H1 (cell line): ENCODE data around the gene FARS2. TPM values are rescaled to one million over a fixed set of nuclear protein-coding genes. Genes with fewer than 3 reads are reported as not detected.

Source experiments
- CTCF ChIA-PET: fragments of 300-600 bp; sonication (Branson Sonifier 250); formaldehyde crosslinking; loops from one replicate; lab custom pipeline; 2021; ENCODE audit not compliant: partially characterized antibody; lab: Charles Lee
- POLR2A ChIA-PET: fragments of 300-600 bp; sonication (Branson Sonifier 250); formaldehyde crosslinking; loops from one replicate; lab custom pipeline; 2021; ENCODE audit warnings: inconsistent platforms; ENCODE audit not compliant: partially characterized antibody; lab: Charles Lee
- DNase-seq, 2 experiments: peaks; one replicate each; pipeline versions ENCODE4 v3.0.0 to v3.0.0-alpha.2; 2010 to 2022; ENCODE audit warnings: low spot score in 2 of 2, low read depth in 1 of 2, mixed read lengths in 1 of 2
- FAIRE-seq: peaks from 2 replicates; lab custom pipeline; 2011; peaks lifted over from hg19 to GRCh38; lab: Jason Lieb, UNC
- H2AFZ ChIP-seq: 2 replicates; pipeline ENCODE4 v1.8.1; 2012; ENCODE audit warnings: low read length, inconsistent platforms
- H2AK5ac ChIP-seq: 2 replicates; pipeline ENCODE4 v1.6.1; 2013; ENCODE audit warnings: low read depth, low read length
- H2BK120ac ChIP-seq: replicated peaks from 2 replicates; pipeline ENCODE3; 2013; ENCODE audit warnings: low read depth, low read length, inconsistent platforms
- H2BK12ac ChIP-seq: 2 replicates; pipeline ENCODE4 v1.6.1; 2013; ENCODE audit warnings: low read depth, low read length
- H2BK15ac ChIP-seq: 2 replicates; pipeline ENCODE4 v1.6.1; 2013; ENCODE audit warnings: low read length
- H2BK20ac ChIP-seq: 2 replicates; pipeline ENCODE4 v1.6.1; 2013; ENCODE audit warnings: low read length
- H2BK5ac ChIP-seq: 2 replicates; pipeline ENCODE4 v1.6.1; 2013; ENCODE audit warnings: low read depth, low read length
- H3K14ac ChIP-seq: 2 replicates; pipeline ENCODE4 v1.6.1; 2013; ENCODE audit warnings: inconsistent platforms; ENCODE audit not compliant: insufficient read length
- H3K18ac ChIP-seq: 2 replicates; pipeline ENCODE4 v1.6.1; 2013; ENCODE audit warnings: low read length; ENCODE audit errors: extremely low read depth
- H3K23ac ChIP-seq: 2 replicates; pipeline ENCODE4 v1.6.1; 2013; ENCODE audit warnings: inconsistent platforms; ENCODE audit not compliant: insufficient read length
- H3K23me2 ChIP-seq: 2 replicates; pipeline ENCODE4 v1.6.1; 2013; ENCODE audit warnings: low read depth, low read length
- H3K27ac ChIP-seq: 2 replicates; pipeline ENCODE4 v1.6.1; 2011; ENCODE audit warnings: low read depth, low read length, inconsistent platforms
- H3K27me3 ChIP-seq, 4 experiments: replicated peaks in 1 of 4; 1 replicate in 1 of 4; 2 replicates in 3 of 4; pipeline versions ENCODE4 v1.6.1 to v1.8.1; 2011 to 2013; ENCODE audit warnings: low read length in 3 of 4, mild to moderate bottlenecking in 3 of 4, inconsistent platforms in 2 of 4, mixed read lengths in 2 of 4, moderate library complexity in 1 of 4; ENCODE audit not compliant: control insufficient read depth in 3 of 4, insufficient read depth in 3 of 4; ENCODE audit errors: extremely low read depth in 1 of 4
- H3K36me3 ChIP-seq, 4 experiments: 2 replicates each; pipeline versions ENCODE4 v1.6.1 to v1.8.1; 2011 to 2013; ENCODE audit warnings: mild to moderate bottlenecking in 4 of 4, low read length in 3 of 4, moderate library complexity in 2 of 4, control low read depth in 1 of 4, inconsistent platforms in 1 of 4; ENCODE audit not compliant: insufficient read depth in 4 of 4, control insufficient read depth in 2 of 4
- H3K4ac ChIP-seq: replicated peaks from 2 replicates; pipeline ENCODE3; 2013; ENCODE audit warnings: low read length, low read depth, mixed read lengths, inconsistent platforms; ENCODE audit not compliant: insufficient read length
- H3K4me1 ChIP-seq, 4 experiments: replicated peaks in 1 of 4; 1 replicate in 1 of 4; 2 replicates in 3 of 4; pipeline versions ENCODE4 v1.6.1 to v1.8.1; 2011 to 2013; ENCODE audit warnings: low read length in 3 of 4, inconsistent platforms in 2 of 4, mixed read lengths in 1 of 4; ENCODE audit not compliant: insufficient read depth in 4 of 4, control insufficient read depth in 3 of 4
- H3K4me2 ChIP-seq, 2 experiments: 2 replicates each; pipeline versions ENCODE4 v1.6.1 to v1.8.1; 2011 to 2013; ENCODE audit warnings: low read depth in 2 of 2, low read length in 2 of 2, control low read depth in 1 of 2, inconsistent platforms in 1 of 2, mild to moderate bottlenecking in 1 of 2; ENCODE audit not compliant: insufficient read depth in 1 of 2
- H3K4me3 ChIP-seq, 4 experiments: fragments of 200-600, 300-600 bp in 1 of 4; sonication (generic), shearing (Covaris generic), sonication (Bioruptor Twin) in 1 of 4; 2 replicates each; pipeline versions ENCODE4 v1.5.1 to v1.8.1; 2011 to 2016; ENCODE audit warnings: low read length in 4 of 4, low read depth in 3 of 4, control low read depth in 2 of 4, inconsistent platforms in 2 of 4, mild to moderate bottlenecking in 2 of 4, mixed read lengths in 1 of 4, moderate library complexity in 1 of 4; ENCODE audit not compliant: insufficient read depth in 2 of 4; ENCODE audit errors: extremely low read depth in 1 of 4
- H3K56ac ChIP-seq: replicated peaks from 2 replicates; pipeline ENCODE3; 2013; ENCODE audit warnings: low read depth, mild to moderate bottlenecking, mixed read lengths, low read length, inconsistent platforms; ENCODE audit not compliant: insufficient read length
- H3K79me1 ChIP-seq: 2 replicates; pipeline ENCODE4 v1.6.1; 2013; ENCODE audit warnings: low read depth, low read length, control low read depth
- H3K79me2 ChIP-seq, 2 experiments: 2 replicates each; pipeline versions ENCODE4 v1.6.1 to v1.8.1; 2012 to 2013; ENCODE audit warnings: low read length in 2 of 2, mild to moderate bottlenecking in 2 of 2, inconsistent platforms in 1 of 2; ENCODE audit not compliant: insufficient read depth in 2 of 2, control insufficient read depth in 1 of 2
- H3K9ac ChIP-seq, 4 experiments: replicated peaks in 1 of 4; 1 replicate in 1 of 4; 2 replicates in 3 of 4; pipeline versions ENCODE4 v1.6.1 to v1.8.1; 2011 to 2013; ENCODE audit warnings: low read depth in 3 of 4, low read length in 3 of 4, control low read depth in 2 of 4, mild to moderate bottlenecking in 2 of 4, moderate library complexity in 2 of 4, inconsistent platforms in 1 of 4; ENCODE audit errors: extremely low read depth in 1 of 4
- H3K9me3 ChIP-seq, 2 experiments: 2 replicates each; pipeline versions ENCODE4 v1.6.1 to v1.8.1; 2012 to 2013; ENCODE audit warnings: mild to moderate bottlenecking in 2 of 2, moderate library complexity in 2 of 2, control low read depth in 1 of 2, inconsistent platforms in 1 of 2, low read depth in 1 of 2, low read length in 1 of 2, mixed read lengths in 1 of 2; ENCODE audit not compliant: insufficient read depth in 2 of 2
- H4K20me1 ChIP-seq, 2 experiments: replicated peaks in 1 of 2; 2 replicates each; pipeline versions ENCODE3 to v1.8.1; 2011 to 2013; ENCODE audit warnings: inconsistent platforms in 2 of 2, low read length in 2 of 2, mild to moderate bottlenecking in 1 of 2; ENCODE audit not compliant: insufficient read depth in 2 of 2, control insufficient read depth in 1 of 2
- H4K5ac ChIP-seq: 2 replicates; pipeline ENCODE4 v1.6.1; 2013; ENCODE audit warnings: low read length, low read depth, mixed read lengths, inconsistent platforms; ENCODE audit not compliant: insufficient read length
- H4K8ac ChIP-seq: 2 replicates; pipeline ENCODE4 v1.8.0; 2013; ENCODE audit warnings: mild to moderate bottlenecking, moderate library complexity, low read length, inconsistent platforms; ENCODE audit not compliant: insufficient read depth; ENCODE audit errors: extremely low read depth
- H4K91ac ChIP-seq: replicated peaks from 2 replicates; pipeline ENCODE3; 2013; ENCODE audit warnings: low read length, mixed read lengths, inconsistent platforms; ENCODE audit not compliant: insufficient read length
- CREB1 ChIP-seq: IDR thresholded peaks from 2 replicates; pipeline ENCODE4 v1.6.1; 2012; ENCODE audit warnings: inconsistent platforms
- GABPA ChIP-seq: IDR thresholded peaks from 2 replicates; pipeline ENCODE4 v1.6.1; 2011; ENCODE audit warnings: mild to moderate bottlenecking, low read length, moderate library complexity, borderline replicate concordance; ENCODE audit not compliant: insufficient read depth
- GTF2F1 ChIP-seq: IDR thresholded peaks from 2 replicates; pipeline ENCODE4 v1.6.1; 2012; ENCODE audit warnings: low read depth, low read length, improper control_type of control experiment, borderline replicate concordance
- MAFK ChIP-seq: IDR thresholded peaks from 2 replicates; pipeline ENCODE4 v1.6.1; 2012; ENCODE audit warnings: low read depth, mild to moderate bottlenecking, improper control_type of control experiment, low read length
- POU5F1 ChIP-seq: IDR thresholded peaks from 2 replicates; pipeline ENCODE4 v1.6.1; 2011; ENCODE audit warnings: low read depth, mild to moderate bottlenecking, low read length, moderate library complexity
- RNF2 ChIP-seq: fragments of 200-900, 300-1000 bp; sonication (generic); IDR thresholded peaks from 2 replicates; pipeline ENCODE4 v1.7.1; 2016; ENCODE audit warnings: borderline replicate concordance, low read depth, mild to moderate bottlenecking, antibody characterized with exemption, low read length; ENCODE audit not compliant: poor library complexity, severe bottlenecking; ENCODE audit errors: missing control alignments
- SIRT6 ChIP-seq: IDR thresholded peaks from one replicate; pipeline ENCODE4 v1.7.1; 2012; ENCODE audit warnings: low read length, inconsistent platforms
- SRF ChIP-seq: IDR thresholded peaks from 2 replicates; pipeline ENCODE4 v1.6.1; 2011; ENCODE audit warnings: mild to moderate bottlenecking, low read depth, low read length, moderate library complexity
- ZNF274 ChIP-seq: IDR thresholded peaks from 2 replicates; pipeline ENCODE4 v1.7.0; 2012; ENCODE audit warnings: low read length, borderline replicate concordance; ENCODE audit errors: extremely low read depth
- WGBS, 2 experiments: shearing (Covaris generic) in 1 of 2; methylation state at CpG; one replicate each; pipeline versions ENCODE4 v1.1.6 to v1.1.7; 2013 to 2015; ENCODE audit warnings: low lambda C conversion rate in 2 of 2, mixed read lengths in 2 of 2, inconsistent platforms in 1 of 2, low coverage in 1 of 2, missing lambda C conversion rate in 1 of 2; ENCODE audit not compliant: insufficient replicate concordance in 2 of 2, insufficient coverage in 1 of 2, insufficient read length in 1 of 2; ENCODE audit errors: extremely low coverage in 1 of 2, missing lambda C conversion rate in 1 of 2; 5-methylcytosine and 5-hydroxymethylcytosine counted together
- polyA plus RNA-seq, 7 experiments: library from polyadenylated mRNA; depleted of rRNA in 3 of 7; stranded (reverse) in 5 of 7; unstranded in 2 of 7; fragments of >200 nt in 5 of 7; fragments of 200-250 nt in 2 of 7; gene quantifications; 1 replicate in 5 of 7; 2 replicates in 1 of 7; 4 replicates in 1 of 7; pipeline versions ENCODE4 v1.2.1 to v1.2.3, GENCODE V29; 2011 to 2013; ENCODE audit warnings: missing spikeins in 2 of 7, mixed read lengths in 2 of 7
- total RNA-seq: library from RNA; stranded (reverse); fragmentation: NEBNext Ultra II Directional; extraction: Animal tissue kit (Norgen Biotek cat#: 25700); gene quantifications from 2 replicates; pipeline ENCODE4 v1.2.1, GENCODE V29; 2021
- TF ChIP-seq, protein P1 (sequence below), 3 experiments: IDR thresholded peaks; 1 replicate in 2 of 3; 2 replicates in 1 of 3; pipeline versions ENCODE4 v1.5.1 to v1.6.1; 2011; ENCODE audit warnings: low read length in 3 of 3, mild to moderate bottlenecking in 3 of 3, inconsistent platforms in 2 of 3, low read depth in 1 of 3, moderate library complexity in 1 of 3; ENCODE audit not compliant: insufficient read depth in 1 of 3; ENCODE audit errors: control extremely low read depth in 1 of 3
- TF ChIP-seq, protein P2 (sequence below): IDR thresholded peaks from 2 replicates; pipeline ENCODE4 v1.6.1; 2011; ENCODE audit warnings: low read length, improper control_type of control experiment

FARS2 gene
- total and polyA plus RNA-seq, 2 of the 8 experiments (the other 6 are each of a cell fraction or from before 2014, with no cell fraction given), result 11.7 to 14.4 TPM

DNA sequence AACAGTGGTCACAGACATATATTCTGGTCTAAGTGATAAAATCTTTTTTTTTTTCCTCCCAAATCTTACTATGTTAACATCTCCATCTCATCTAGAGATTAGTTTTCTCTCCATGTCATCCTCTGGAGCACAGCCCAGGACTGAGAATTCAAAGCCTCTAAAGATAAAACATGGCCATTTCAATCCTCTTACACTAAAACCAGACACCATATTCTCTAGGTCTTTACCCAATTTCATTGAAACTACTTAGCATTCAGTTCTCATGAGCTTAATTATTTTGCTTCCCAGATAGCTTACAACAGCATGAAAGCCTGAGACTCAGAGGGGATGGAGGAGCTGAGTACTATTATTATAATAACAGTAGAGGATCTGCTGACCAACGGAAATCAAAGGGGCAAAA, 92.7 kb downstream of the FARS2 start:
- Histone ChIP-seq H2AK5ac (no peak overlapping the region), H2BK15ac (no peak overlapping the region), H3K9ac (no peak overlapping the region), H2BK5ac (no peak overlapping the region), H3K4ac (no peak overlapping the region), H2BK120ac (no peak overlapping the region), H3K79me2 (no peaks in the 10 kb centered on the region), H2AFZ (no peak overlapping the region), H4K8ac (no peak overlapping the region), H4K91ac (no peak overlapping the region), H2BK20ac (no peak overlapping the region), H3K36me3 (no peaks in the 10 kb centered on the region; a peak in 1 of 8 replicates), H3K27me3 (no peaks in the 10 kb centered on the region), H3K23me2 (no peaks in the 10 kb centered on the region), H3K56ac (no peak overlapping the region), H3K18ac (no peak overlapping the region), H3K23ac (no peak overlapping the region), H4K5ac (no peak overlapping the region), H4K20me1 (peaks cover 0 to 3% of the 10 kb centered on the region in 2 experiments), H3K79me1 (no peaks in the 10 kb centered on the region), H3K4me2 (no peak overlapping the region), H3K14ac (no peak overlapping the region), H2BK12ac (no peak overlapping the region), H3K4me1 (no peaks in the 10 kb centered on the region), H3K9me3 (no peaks in the 10 kb centered on the region), H3K4me3 (no peak overlapping the region), H3K27ac (no peak overlapping the region)
- 82% methylated on average over 1 of the region's 1 CpG; no CpG with 5 or more reads in 1 of the 2 experiments for WGBS, 2 experiments
- FAIRE-seq (no peak), DNase-seq (no peak)
- ChIA-PET CTCF (interaction anchor here (0.7 to 1.0 kb wide), 2 partner anchors 27 to 1202 kb away, joined by 3 to 4 read pairs; no protein-coding TSS in a partner anchor), POLR2A (no interaction called here)
- TF ChIP-seq CREB1, result no peak
- TF ChIP-seq, protein P1, sequence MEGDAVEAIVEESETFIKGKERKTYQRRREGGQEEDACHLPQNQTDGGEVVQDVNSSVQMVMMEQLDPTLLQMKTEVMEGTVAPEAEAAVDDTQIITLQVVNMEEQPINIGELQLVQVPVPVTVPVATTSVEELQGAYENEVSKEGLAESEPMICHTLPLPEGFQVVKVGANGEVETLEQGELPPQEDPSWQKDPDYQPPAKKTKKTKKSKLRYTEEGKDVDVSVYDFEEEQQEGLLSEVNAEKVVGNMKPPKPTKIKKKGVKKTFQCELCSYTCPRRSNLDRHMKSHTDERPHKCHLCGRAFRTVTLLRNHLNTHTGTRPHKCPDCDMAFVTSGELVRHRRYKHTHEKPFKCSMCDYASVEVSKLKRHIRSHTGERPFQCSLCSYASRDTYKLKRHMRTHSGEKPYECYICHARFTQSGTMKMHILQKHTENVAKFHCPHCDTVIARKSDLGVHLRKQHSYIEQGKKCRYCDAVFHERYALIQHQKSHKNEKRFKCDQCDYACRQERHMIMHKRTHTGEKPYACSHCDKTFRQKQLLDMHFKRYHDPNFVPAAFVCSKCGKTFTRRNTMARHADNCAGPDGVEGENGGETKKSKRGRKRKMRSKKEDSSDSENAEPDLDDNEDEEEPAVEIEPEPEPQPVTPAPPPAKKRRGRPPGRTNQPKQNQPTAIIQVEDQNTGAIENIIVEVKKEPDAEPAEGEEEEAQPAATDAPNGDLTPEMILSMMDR (IDR thresholded peaks at IDR 0.05; ENCODE audit: control extremely low read depth in 1 of 3, insufficient read depth in 1 of 3, low read depth in 1 of 3, low read length in 3 of 3), result no peak
- TF ChIP-seq MAFK, result no peak
- no peak for TF ChIP-seq RNF2
- TF ChIP-seq ZNF274, result no peak
- no peak for TF ChIP-seq SIRT6
- no peak for TF ChIP-seq SRF
- TF ChIP-seq GABPA, result no peak
- TF ChIP-seq GTF2F1, result no peak
- no peak for TF ChIP-seq POU5F1
- TF ChIP-seq, protein P2, sequence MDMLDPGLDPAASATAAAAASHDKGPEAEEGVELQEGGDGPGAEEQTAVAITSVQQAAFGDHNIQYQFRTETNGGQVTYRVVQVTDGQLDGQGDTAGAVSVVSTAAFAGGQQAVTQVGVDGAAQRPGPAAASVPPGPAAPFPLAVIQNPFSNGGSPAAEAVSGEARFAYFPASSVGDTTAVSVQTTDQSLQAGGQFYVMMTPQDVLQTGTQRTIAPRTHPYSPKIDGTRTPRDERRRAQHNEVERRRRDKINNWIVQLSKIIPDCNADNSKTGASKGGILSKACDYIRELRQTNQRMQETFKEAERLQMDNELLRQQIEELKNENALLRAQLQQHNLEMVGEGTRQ, result no peak
